Measurements from ENCODE around the gene RUNX2. TPM values are rescaled to one million over a fixed set of nuclear protein-coding genes. Genes with fewer than 3 reads are reported as not detected.

RUNX2 gene
- total RNA-seq, 3 donors from 2014 or later, result 2.0 to 4.4 (median 3.4) TPM

DNA sequence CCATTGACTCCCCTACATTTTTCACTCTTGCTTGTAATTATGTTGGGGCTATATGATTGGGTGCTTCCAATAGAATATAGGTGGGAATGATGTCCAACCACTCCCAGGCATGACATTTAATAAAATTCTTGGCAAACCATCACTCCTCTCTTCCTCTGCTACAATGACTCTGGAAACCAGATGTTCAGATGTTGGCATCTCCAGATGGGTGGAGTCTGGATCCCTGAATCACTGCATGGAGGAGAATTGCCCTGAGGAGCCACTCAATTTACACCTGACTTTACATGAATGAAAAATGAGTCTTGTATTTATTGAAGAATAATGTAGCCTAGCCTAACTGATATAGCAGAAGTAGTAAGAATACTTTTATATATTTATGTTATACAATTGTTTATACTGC, 356.3 kb downstream of the RUNX2 start:
- intact Hi-C loops (cut with DNase I, micrococcal nuclease), result no loop called here
- DNase-seq (no peak), ATAC-seq (no peak)
- H3K4me1 ChIP-seq (ENCODE audit: low read depth), result no peaks in the 10 kb centered on the region
- TF ChIP-seq, protein P1, sequence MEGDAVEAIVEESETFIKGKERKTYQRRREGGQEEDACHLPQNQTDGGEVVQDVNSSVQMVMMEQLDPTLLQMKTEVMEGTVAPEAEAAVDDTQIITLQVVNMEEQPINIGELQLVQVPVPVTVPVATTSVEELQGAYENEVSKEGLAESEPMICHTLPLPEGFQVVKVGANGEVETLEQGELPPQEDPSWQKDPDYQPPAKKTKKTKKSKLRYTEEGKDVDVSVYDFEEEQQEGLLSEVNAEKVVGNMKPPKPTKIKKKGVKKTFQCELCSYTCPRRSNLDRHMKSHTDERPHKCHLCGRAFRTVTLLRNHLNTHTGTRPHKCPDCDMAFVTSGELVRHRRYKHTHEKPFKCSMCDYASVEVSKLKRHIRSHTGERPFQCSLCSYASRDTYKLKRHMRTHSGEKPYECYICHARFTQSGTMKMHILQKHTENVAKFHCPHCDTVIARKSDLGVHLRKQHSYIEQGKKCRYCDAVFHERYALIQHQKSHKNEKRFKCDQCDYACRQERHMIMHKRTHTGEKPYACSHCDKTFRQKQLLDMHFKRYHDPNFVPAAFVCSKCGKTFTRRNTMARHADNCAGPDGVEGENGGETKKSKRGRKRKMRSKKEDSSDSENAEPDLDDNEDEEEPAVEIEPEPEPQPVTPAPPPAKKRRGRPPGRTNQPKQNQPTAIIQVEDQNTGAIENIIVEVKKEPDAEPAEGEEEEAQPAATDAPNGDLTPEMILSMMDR (IDR thresholded peaks at IDR 0.05), result no peak
- H3K4me3 ChIP-seq, result no peak overlapping the region
- H3K9me3 ChIP-seq, result no peaks in the 10 kb centered on the region
- no peaks in the 10 kb centered on the region for H3K36me3 ChIP-seq (ENCODE audit: low read depth)

DNA sequence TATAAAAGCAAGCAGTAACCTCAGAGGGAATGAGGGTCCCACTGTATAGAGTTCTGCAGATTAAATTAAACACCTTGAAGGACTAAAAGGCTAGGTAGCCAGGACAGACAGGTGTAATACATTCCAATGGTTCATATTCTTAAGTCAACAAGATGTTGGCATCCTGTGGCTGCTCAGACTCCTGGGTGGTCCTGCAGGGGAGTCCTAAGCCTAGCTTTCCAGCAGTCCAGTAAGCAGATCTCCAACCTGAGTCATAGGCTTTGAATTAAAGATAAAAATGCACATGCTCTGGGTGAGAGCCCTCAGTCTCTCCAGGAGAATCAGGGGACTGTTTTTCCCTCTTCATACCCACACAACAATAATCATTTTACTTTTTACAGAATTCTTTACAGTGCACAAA, 356.9 kb downstream of the RUNX2 start:
- intact Hi-C loops (cut with DNase I, micrococcal nuclease), result no loop called here

DNA sequence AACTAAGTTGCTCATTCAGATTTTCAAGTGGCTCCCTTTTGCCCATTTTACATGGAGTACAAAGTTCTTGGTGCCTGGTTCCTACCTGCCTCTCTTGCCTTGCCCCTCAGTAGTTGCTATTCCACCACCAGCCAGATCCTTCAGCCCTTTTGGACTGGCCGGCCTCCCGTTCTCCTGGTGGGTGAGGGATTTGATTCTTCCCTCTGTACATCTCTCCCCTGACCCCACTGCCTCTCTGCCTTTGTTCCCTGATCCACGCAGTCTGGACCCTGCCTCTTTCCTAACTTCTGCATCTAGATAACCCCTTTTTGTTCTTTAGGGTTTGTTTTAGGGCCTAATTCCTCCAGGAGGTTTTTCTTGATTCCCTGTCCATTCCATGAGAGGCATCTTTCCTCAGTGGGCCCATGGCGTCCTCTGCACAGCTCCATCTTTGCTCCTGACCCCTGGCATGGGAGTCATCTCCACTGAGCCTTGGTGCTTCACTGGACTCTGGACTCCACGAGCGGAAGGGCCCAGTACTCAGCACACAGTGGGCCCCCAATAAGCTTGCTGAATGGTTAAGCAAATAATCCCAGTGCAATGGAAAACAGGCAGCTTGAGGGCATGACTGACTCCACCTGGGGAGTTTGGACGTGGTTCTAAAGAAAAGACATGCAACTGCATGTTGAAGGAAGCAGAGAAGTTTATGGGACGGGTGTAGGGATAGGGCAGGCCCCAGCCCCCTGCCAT, 358.9 kb downstream of the RUNX2 start:
- TF ChIP-seq, protein P1 (IDR thresholded peaks at IDR 0.05), result no peak

More for the DNA sequence above, 356.9 kb downstream of the RUNX2 start:
- no peak overlapping the region for H3K4me3 ChIP-seq
- H3K4me1 ChIP-seq (ENCODE audit: low read depth), result no peaks in the 10 kb centered on the region
- TF ChIP-seq, protein P1 (IDR thresholded peaks at IDR 0.05), result no peak
- no peak for DNase-seq
- H3K9me3 ChIP-seq, result no peaks in the 10 kb centered on the region
- no peak for ATAC-seq
- no peaks in the 10 kb centered on the region for H3K36me3 ChIP-seq (ENCODE audit: low read depth)

DNA sequence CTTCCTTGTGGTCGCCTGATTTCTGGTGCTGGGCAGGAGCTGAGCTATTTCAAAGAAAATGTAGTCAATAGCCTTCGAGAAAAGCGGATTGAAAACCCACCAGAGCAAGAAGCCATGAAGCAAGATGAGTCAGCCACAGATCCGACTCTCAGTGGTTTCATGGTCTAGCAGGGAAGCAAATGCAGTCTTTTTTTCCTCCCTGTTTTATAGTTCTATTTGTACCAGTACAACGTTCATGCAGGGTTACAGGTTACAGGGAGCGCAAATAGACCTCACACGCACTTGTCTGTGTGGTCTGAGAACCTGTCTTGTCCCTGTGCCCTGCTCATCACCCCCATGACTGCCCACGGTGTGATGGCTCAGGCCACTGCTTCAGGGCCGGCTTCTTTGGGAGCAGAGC, 359.4 kb downstream of the RUNX2 start:
- Histone ChIP-seq H3K9me3 (no peaks in the 10 kb centered on the region), H3K4me3 (no peak overlapping the region), H3K4me1 (ENCODE audit: low read depth) (no peaks in the 10 kb centered on the region), H3K36me3 (ENCODE audit: low read depth) (no peaks in the 10 kb centered on the region)
- ATAC-seq (no peak), DNase-seq (no peak)
- TF ChIP-seq, protein P1 (IDR thresholded peaks at IDR 0.05), result no peak
- intact Hi-C loops (cut with DNase I, micrococcal nuclease), result no loop called here

More for the DNA sequence above, 358.9 kb downstream of the RUNX2 start:
- no peaks in the 10 kb centered on the region for H3K36me3 ChIP-seq (ENCODE audit: low read depth)
- no peak for ATAC-seq
- intact Hi-C loops (cut with DNase I, micrococcal nuclease), result no loop called here
- DNase-seq, result no peak
- H3K4me3 ChIP-seq, result no peak overlapping the region
- H3K9me3 ChIP-seq, result no peaks in the 10 kb centered on the region
- no peaks in the 10 kb centered on the region for H3K4me1 ChIP-seq (ENCODE audit: low read depth)

DNA sequence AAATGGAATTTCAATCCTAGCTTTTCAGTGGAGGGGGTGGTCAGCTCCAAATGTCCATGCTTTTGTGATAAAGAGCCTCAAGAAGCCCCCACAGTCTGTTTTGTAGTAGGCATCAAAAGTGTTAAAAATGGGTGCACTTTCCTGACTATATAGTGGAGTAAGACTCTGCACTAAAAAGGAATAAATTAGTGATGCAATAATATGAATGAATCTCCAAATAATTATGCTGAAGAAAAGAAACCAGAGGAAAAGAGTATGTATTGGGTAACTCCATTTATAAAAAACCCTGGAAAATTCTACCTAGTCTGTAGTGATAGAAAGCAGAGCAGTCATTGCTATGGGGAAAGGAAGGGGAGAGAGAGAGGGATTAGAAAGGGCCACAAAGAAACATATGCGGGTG, 360.1 kb downstream of the RUNX2 start:
- TF ChIP-seq, protein P1 (IDR thresholded peaks at IDR 0.05), result no peak
- no peaks in the 10 kb centered on the region for H3K9me3 ChIP-seq
- H3K36me3 ChIP-seq (ENCODE audit: low read depth), result no peaks in the 10 kb centered on the region
- intact Hi-C loops (cut with DNase I, micrococcal nuclease), result no loop called here
- DNase-seq, result no peak
- no peak overlapping the region for H3K4me3 ChIP-seq
- no peak for ATAC-seq
- H3K4me1 ChIP-seq (ENCODE audit: low read depth), result no peaks in the 10 kb centered on the region
